GM18867 (cell line): ENCODE data around the gene PDZD4.

Experiments used
- ATAC-seq: cut with Tn5 transposase; IDR thresholded peaks from one replicate; pipeline ENCODE4 v1.9.1; 2021; ENCODE audit warnings: mild to moderate bottlenecking, moderate library complexity; ENCODE audit not compliant: unreplicated experiment

Gene PDZD4

DNA sequence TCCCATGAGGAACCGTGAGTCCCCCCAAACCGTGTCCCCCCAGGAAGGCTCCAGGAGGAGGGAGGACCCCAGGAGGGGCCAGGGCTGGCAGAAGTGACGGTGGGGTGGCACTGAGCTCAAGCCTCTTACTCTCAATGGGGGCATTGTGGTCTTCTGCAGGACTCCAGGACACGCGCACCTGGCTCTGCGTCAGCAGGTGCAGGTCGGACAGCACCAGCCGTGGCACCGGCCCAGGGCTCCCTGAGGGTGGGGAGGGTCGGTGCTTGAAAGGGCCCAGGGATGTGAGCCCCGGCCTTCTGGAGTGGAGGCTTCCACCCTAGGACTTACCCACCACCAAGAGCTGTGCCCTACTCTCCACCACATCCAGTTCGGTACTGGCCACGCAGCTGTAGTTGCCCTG lies 37.3 kb upstream of the PDZD4 start:
- no peak for ATAC-seq

DNA sequence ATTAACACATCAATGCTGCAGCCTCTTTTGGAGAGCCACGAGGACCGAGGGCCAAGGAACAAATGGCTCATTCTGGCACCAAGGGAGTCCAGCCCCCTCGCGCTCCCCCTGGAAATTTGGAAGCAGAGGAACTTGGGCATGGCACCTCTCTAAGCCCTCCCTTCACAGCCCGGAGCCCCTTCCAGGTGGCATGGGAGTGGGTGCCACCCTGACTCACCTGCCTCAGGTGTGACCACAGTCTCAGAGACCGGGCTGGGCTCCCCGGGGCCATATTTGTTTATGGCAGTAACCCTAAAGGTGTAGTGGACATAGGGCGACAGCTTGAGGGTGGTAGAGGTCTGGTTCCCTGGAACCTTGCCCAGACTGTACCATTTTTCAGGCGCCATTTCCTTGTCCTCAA lies 36.8 kb upstream of the PDZD4 start:
- no peak for ATAC-seq

- no peak for ATAC-seq
Measured at GRCh38 chrX:153866302-153867019, 36.1 kb upstream of the PDZD4 start.

DNA sequence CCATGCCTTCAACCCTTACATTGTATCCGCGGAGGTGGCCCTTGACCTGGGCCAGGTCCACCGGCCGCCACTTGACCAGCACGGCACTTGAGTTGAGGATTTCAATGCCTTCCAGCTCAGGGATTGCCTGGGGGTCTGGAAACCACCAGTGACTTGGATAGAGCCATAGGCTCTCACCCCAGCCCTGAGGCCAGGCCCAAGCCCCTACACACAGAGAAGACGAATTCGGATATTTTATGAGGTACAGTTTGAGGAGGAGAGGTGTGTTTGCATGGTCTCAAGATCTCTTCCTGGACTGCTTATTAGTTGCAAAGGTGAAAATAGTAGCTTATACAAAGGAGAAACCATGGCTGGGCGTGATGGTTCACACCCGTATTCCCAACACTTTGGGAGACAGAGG lies 35.3 kb upstream of the PDZD4 start:
- ATAC-seq: no peak

DNA sequence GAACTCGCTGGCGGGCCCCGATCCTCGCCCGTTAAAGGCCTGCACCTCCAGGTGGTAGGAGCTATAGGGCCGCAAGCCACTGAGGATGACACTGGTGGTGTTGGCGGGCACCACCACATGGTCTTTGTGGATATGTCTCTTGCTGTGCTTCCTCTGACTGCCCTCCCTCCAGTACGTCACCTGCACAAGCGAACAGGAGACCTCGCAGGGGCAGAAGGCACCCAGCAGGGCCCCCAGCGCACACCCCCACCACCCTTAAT lies 34.9 kb upstream of the PDZD4 start:
- no peak for ATAC-seq

DNA sequence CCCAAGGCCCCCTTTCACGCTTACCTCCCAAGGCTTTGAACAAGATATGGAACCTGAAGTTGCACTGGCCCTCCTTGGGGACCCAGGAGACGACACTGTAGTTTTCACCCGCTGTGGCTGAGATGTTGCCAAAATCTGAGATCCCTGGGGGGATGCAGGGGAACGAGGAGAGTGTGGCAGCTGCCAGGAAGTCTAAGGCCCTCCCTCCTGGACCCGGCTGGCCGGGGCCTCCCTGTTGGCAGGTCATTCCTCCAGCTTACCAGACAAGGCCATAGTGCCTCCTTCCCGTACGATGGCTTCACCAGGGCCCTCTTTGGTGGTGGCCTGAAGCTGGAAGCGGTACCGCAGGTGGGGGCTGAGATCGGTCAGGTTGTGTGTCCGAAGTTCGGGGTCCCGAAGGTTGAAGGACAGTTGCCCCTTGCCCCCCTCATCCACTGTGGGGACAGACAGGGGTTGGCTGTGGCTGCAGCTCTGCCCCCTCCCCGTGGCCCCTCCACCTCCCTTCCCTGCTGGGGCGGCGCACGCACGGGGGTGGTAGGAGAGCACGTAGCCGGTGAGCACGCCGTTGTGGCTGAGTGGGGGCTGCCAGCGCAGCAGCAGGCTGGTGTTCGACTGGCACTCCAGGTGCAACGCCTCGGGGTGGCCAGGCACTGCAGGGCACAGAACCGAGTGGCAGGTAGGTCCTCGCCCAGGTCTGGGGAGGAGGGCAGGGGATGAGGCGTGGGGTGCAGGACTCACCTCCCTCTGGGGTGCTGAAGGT lies 34.4 kb upstream of the PDZD4 start:
- ATAC-seq: no peak

DNA sequence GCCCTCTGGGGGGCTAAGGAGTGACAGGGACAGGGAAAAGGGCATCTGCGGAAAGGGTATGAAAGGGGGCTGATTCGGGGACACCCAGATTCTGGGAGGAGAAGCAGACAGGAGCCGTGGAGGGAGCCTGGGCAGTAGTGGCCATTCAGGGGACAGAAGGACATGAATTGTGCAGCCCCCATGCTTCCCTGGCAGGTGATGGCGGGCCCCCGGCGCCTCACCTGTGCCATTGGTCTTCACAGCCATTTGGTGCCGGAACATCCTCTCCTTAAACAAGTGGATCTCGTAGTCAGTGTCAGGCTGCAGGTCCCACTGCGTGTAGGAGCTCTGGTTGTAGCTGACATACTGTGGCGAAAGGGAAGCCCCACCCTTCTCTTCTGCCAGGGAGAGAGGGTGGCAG lies 33.8 kb upstream of the PDZD4 start:
- ATAC-seq: no peak

- no peak for ATAC-seq
Measured at GRCh38 chrX:153863251-153863991, 33.1 kb upstream of the PDZD4 start.

DNA sequence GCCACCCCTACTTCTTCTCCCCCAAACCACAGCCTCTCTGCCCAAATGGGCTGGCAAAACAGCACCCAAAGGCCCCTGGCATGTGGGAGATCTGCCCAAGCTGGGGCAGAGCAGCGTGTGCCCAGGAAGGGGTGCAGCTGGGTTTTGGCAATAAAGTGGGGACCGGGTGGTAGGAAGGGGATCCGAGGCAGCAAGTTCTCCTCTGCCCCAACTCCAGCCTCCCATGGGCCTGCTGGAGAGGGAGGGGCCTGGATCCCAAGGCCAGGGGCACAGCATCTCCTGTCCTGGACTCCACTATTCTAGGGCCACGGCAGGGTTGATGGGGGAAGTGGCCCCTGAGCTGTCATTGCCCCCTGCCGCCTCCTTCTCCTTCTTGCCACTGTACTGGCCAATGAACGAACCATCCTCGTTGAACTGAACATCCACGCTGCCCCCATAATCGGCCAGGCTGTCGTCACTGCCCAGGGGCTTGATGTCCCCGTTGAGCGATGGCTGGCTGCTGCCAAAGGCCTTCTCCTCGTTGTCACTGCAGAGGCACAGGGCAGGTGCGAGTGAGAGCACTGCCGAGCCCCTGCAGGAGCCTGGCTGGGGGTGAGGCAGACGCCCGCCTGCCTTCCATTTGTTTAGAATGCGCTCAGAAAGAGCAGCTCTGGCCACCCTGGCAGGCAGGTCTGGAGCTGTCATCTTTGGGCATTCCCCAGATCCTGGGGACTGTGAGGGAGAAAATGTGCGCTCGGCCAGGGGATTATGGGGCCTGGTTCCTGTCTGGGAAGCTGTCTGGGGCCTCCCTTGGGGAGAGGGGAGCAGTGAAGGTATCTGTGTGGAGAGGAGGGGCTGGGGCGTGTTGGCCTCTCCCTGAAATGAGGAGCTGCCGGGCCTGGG lies 32.3 kb upstream of the PDZD4 start:
- ATAC-seq: no peak

DNA sequence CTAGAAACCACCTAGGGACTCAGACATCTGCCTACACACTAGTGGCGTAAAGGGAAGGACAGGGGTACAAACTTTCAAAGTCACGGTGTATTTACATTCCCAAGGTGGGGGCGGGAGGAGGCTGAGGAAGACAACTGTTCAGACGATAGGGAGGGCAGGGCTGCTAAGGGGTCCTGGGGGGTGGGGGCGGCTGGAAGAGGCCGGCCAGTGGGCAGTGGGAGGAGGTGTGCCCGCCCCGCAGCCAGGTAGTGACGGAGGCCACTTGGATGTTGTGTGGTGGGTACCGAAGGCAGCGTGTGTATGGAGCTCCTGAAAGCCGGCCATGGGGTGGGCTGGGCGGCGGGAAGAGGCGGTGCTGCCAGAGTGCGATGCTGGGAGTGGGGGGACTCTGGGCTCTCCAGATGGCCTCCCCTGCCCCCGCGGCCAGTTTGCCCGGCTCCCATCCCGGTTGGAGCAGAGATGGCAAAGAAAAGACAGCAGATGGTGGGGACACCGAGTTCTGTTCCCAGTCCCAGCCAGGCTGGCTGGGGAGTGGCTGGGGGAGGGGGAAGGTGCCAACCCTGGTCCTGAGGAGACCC lies 31.5 kb upstream of the PDZD4 start:
- no peak for ATAC-seq

- no peak for ATAC-seq
Measured at GRCh38 chrX:153861151-153861550, 30.8 kb upstream of the PDZD4 start.

GRCh38 chrX:153857348-153857903 lies 27.1 kb upstream of the PDZD4 start:
- ATAC-seq: no peak

GRCh38 chrX:153854702-153855101 lies 24.4 kb upstream of the PDZD4 start:
- ATAC-seq: no peak

GRCh38 chrX:153853902-153854267 lies 23.5 kb upstream of the PDZD4 start:
- ATAC-seq: no peak

GRCh38 chrX:153853180-153853901 lies 23.0 kb upstream of the PDZD4 start:
- ATAC-seq: no peak

GRCh38 chrX:153851981-153852380 lies 21.6 kb upstream of the PDZD4 start:
- no peak for ATAC-seq

DNA sequence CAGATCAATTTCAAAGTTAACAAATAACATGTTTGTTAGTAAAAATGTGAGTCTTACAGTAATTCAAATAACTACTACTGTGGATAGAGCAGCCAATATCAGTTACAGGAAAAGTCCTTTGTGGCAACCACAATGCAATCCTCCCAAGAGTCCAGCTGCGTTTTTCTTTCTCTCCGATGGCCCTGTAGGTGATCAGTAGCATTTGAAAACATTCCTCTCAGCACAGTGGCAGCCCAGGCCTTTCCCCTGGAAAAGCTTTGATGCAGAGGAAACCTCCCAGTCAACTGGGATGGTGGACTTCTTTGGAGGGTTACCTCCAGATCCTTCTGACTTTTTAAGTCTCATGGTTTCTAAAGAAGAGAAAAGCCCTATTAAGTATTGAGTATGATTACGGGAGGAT lies 18.0 kb upstream of the PDZD4 start:
- ATAC-seq: no peak

GRCh38 chrX:153845842-153846241 lies 15.5 kb upstream of the PDZD4 start:
- ATAC-seq: no peak

- ATAC-seq: no peak
Measured at GRCh38 chrX:153845195-153845594, 14.9 kb upstream of the PDZD4 start.

DNA sequence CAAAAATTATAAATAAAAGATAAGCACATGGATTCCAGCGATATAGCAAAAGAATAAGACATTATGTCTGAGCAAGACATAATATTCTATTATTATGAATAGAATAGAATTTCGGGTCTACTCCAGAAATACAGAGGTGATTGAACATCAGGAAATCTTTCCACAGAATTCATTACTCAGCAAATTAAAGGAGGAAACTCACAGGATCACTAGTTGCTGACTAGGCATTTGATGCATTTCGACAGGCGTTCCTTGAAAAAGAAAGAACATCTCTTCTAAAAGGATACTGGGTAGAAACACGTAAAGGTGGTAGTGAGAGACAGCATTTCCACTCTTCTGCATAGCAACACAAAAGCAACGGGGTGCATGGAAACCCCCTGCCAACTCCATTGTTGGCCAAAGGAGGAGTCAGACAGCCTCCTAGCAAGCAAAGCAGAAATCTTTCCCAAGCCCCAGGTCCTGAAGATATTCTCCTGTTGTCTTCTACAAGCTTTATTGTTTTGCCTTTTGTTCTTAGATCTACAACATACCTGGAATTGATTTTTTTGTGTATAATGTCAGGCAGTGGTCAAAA lies 14.3 kb upstream of the PDZD4 start:
- no peak for ATAC-seq
